Panc1 (cell line): ENCODE results near the gene PLA2G15. TPM values are rescaled to one million over a fixed set of nuclear protein-coding genes. Genes with fewer than 3 reads are reported as not detected.
A peak's percentile ranks its signal among the peaks of the same experiment; 100 is the strongest.

ENCODE experiments used
- ATAC-seq: fragments of 200-7000 bp; cut with Tn5 transposase; 2 replicates; pipeline ENCODE4 v1.9.1; 2020; ENCODE audit warnings: mild to moderate bottlenecking, moderate library complexity
- BruUV-seq: library from RNA; stranded (reverse); fragments of 400-500 nt; replicated peaks from 2 replicates; lab custom pipeline; 2021; lab: Mats Ljungman, UMichigan
- CTCF ChIA-PET: fragments of 300-600 bp; sonication (Branson Sonifier 250); formaldehyde crosslinking; loops from one replicate; lab custom pipeline; 2022; ENCODE audit warnings: antibody characterized with exemption; lab: Charles Lee
- POLR2A ChIA-PET: fragments of 300-600 bp; sonication (Branson Sonifier 250); formaldehyde crosslinking; loops from one replicate; lab custom pipeline; 2022; ENCODE audit warnings: antibody characterized with exemption; lab: Charles Lee
- DNase-seq: peaks from one replicate; pipeline ENCODE4 v3.0.0-alpha.2; 2010; ENCODE audit warnings: low read depth, low spot score
- H3K27ac ChIP-seq: 2 replicates; pipeline ENCODE4 v1.5.1; 2011; ENCODE audit warnings: mild to moderate bottlenecking, low read length, inconsistent platforms
- H3K27me3 ChIP-seq: fragments of 200-500 bp; sonication (Bioruptor generic); 2 replicates; pipeline ENCODE4 v1.6.0; 2014; ENCODE audit warnings: low read length, inconsistent platforms; ENCODE audit not compliant: control insufficient read depth, insufficient read depth
- H3K36me3 ChIP-seq: fragments of 200-500 bp; sonication (Bioruptor generic); 2 replicates; pipeline ENCODE4 v1.5.1; 2014; ENCODE audit warnings: inconsistent platforms, mild to moderate bottlenecking, low read length, moderate library complexity; ENCODE audit not compliant: control insufficient read depth, insufficient read depth
- H3K4me1 ChIP-seq: 2 replicates; pipeline ENCODE4 v1.5.1; 2011; ENCODE audit warnings: inconsistent platforms, mild to moderate bottlenecking, low read length, moderate library complexity; ENCODE audit not compliant: control insufficient read depth, insufficient read depth
- H3K4me3 ChIP-seq, 2 experiments: 2 replicates each; pipeline ENCODE4 v1.5.1; 2011 to 2012; ENCODE audit warnings: low read depth in 2 of 2, low read length in 2 of 2, mild to moderate bottlenecking in 2 of 2, inconsistent platforms in 1 of 2, moderate library complexity in 1 of 2
- H3K9me3 ChIP-seq: fragments of 200-500 bp; sonication (Bioruptor generic); 2 replicates; pipeline ENCODE4 v1.5.1; 2014; ENCODE audit warnings: low read depth, mild to moderate bottlenecking, inconsistent platforms, low read length, moderate library complexity; ENCODE audit not compliant: control insufficient read depth, insufficient read depth
- CTCF ChIP-seq: fragments of 450-650 bp; IDR thresholded peaks from 2 replicates; pipeline ENCODE4 v1.5.1; 2017; ENCODE audit warnings: mild to moderate bottlenecking
- POLR2AphosphoS5 ChIP-seq: IDR thresholded peaks from 2 replicates; pipeline ENCODE4 v1.6.1; 2012; ENCODE audit warnings: mild to moderate bottlenecking, low read depth, low read length, moderate library complexity
- SIN3A ChIP-seq: IDR thresholded peaks from 2 replicates; pipeline ENCODE4 v1.6.1; 2012; ENCODE audit warnings: low read depth, mild to moderate bottlenecking, low read length, moderate library complexity, borderline replicate concordance; ENCODE audit not compliant: insufficient read depth
- TCF7L2 ChIP-seq: IDR thresholded peaks from 2 replicates; pipeline ENCODE4 v1.6.1; 2011; ENCODE audit warnings: mild to moderate bottlenecking, low read depth, low read length, inconsistent platforms
- in situ Hi-C: cut with HindIII; loops from 2 replicates; pipeline ENCODE4 v1.10.0; 2016; ENCODE audit warnings: low sequenced_read_pairs, low pct_unique_long_range_greater_than_20kb
- intact Hi-C: fragments of 100-400 bp; cut with micrococcal nuclease; formaldehyde crosslinking; loops from one replicate; pipeline ENCODE4 v1.10.0; 2022; ENCODE audit not compliant: unreplicated experiment
- total RNA-seq: library from RNA; stranded (reverse); gene quantifications from one replicate; pipeline ENCODE4 v1.2.1, GENCODE V29; 2021; ENCODE audit not compliant: unreplicated experiment
- TF ChIP-seq, protein P1 (sequence below), 2 experiments: IDR thresholded peaks; 2 replicates each; pipeline ENCODE4 v1.6.1; 2011 to 2012; ENCODE audit warnings: low read depth in 2 of 2, control low read depth in 1 of 2, low read length in 1 of 2, mild to moderate bottlenecking in 1 of 2, moderate library complexity in 1 of 2; ENCODE audit not compliant: insufficient read depth in 1 of 2

PLA2G15 gene
- total RNA-seq, 1 experiment from 2014 or later = 14.3 TPM

DNA sequence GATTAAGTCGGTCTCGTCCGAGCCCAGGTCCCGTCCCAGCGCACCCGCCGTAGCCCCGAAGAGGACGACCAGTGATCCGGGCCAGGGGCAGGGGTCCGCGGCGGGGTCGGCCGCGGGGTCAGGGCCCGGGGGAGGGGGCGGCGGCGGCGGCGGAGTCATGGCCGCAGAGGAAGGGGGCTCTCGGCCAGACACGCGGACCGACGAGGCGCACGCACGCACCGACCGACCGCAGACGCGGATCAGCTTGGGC is 9.4 kb upstream of the PLA2G15 start, which contains the start of gene ESRP2:
Gene ESRP2 (minus strand): TSS at position 241 of the 250 bp plus-strand sequence. CDS start 82 bp downstream, at position 159.
- DNase-seq (no peak), ATAC-seq (no peak)
- CTCF ChIA-PET = no interaction called here
- H3K36me3 ChIP-seq = no peaks in the 10 kb centered on the region; the same call in 1 of the 2 replicates
- in situ Hi-C loops = no loop called here
- intact Hi-C loops = no loop called here
- TF ChIP-seq, protein P1, sequence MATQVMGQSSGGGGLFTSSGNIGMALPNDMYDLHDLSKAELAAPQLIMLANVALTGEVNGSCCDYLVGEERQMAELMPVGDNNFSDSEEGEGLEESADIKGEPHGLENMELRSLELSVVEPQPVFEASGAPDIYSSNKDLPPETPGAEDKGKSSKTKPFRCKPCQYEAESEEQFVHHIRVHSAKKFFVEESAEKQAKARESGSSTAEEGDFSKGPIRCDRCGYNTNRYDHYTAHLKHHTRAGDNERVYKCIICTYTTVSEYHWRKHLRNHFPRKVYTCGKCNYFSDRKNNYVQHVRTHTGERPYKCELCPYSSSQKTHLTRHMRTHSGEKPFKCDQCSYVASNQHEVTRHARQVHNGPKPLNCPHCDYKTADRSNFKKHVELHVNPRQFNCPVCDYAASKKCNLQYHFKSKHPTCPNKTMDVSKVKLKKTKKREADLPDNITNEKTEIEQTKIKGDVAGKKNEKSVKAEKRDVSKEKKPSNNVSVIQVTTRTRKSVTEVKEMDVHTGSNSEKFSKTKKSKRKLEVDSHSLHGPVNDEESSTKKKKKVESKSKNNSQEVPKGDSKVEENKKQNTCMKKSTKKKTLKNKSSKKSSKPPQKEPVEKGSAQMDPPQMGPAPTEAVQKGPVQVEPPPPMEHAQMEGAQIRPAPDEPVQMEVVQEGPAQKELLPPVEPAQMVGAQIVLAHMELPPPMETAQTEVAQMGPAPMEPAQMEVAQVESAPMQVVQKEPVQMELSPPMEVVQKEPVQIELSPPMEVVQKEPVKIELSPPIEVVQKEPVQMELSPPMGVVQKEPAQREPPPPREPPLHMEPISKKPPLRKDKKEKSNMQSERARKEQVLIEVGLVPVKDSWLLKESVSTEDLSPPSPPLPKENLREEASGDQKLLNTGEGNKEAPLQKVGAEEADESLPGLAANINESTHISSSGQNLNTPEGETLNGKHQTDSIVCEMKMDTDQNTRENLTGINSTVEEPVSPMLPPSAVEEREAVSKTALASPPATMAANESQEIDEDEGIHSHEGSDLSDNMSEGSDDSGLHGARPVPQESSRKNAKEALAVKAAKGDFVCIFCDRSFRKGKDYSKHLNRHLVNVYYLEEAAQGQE (IDR thresholded peaks at IDR 0.05; ENCODE audit: insufficient read depth in 1 of 2, low read depth in 2 of 2, low read length in 1 of 2) = no peak
- 0 out of 2 replicates have a peak, but pooled peaks have one; percentile 17 for TF ChIP-seq SIN3A
- peak within 1 kb of the TSS; percentile 62 to 76 for H3K4me3 ChIP-seq
- H3K9me3 ChIP-seq = no peaks in the 10 kb centered on the region
- no peaks in the 10 kb centered on the region for H3K27me3 ChIP-seq
- H3K27ac ChIP-seq = peak within 1 kb of the TSS; percentile 93
- POLR2A ChIA-PET = no interaction called here
- peaks cover 8% of the 10 kb centered on the region for H3K4me1 ChIP-seq
- BruUV-seq = no TSS peak

DNA sequence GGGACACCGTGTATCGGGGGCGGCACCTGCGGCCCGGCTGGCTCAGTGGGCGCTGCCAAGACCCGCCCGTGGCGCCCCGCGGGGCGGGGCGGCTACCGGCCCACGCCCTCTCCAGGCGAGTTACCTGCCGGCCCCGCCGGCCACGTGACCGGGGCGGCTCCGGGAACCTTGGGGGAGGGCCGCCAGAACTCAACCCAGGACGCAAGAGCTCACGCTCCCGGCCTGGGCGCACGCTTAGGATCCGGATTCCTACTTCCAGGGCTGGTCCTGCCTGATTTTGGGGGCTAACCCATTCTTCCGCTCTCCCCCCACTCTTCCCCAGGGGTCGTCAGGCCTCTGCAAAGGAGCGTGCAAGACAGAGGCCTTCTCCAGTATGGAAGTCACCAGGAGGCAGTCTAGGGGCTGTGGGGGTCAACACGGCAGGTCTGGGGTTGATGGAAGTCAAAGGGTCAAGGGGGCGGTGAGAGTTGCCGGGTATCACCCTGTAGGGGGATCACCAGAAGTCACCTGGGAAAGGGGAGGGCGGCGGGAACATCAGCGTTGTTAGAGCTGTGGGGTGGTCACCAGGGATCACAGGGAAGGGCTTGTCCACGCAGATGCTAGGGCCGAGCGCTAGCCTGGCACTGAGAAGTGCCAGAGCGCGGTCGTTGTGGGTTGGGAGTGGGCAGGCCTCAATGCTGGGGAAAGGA is 8.9 kb upstream of the PLA2G15 start:
- H3K27me3 ChIP-seq = no peaks in the 10 kb centered on the region
- no peaks in the 10 kb centered on the region for H3K9me3 ChIP-seq
- in situ Hi-C loops (no loop called here), intact Hi-C loops (no loop called here)
- ChIA-PET CTCF (no interaction called here), POLR2A (no interaction called here)
- no TSS peak for BruUV-seq
- peak; percentile 34 for TF ChIP-seq POLR2AphosphoS5
- TF ChIP-seq CTCF = no peak
- 0 out of 2 replicates have a peak, but pooled peaks have one; percentile 13 for TF ChIP-seq SIN3A
- H3K4me3 ChIP-seq = peak overlapping the region; percentile 62 to 76
- peaks cover 8% of the 10 kb centered on the region for H3K4me1 ChIP-seq
- no peaks in the 10 kb centered on the region; the same call in 1 of the 2 replicates for H3K36me3 ChIP-seq
- H3K27ac ChIP-seq = peak overlapping the region; percentile 93
- ATAC-seq (peak; percentile 68), DNase-seq (no peak)

GRCh38 chr16:68236826-68237242 is 8.3 kb upstream of the PLA2G15 start:
- ATAC-seq = peak; percentile 6; the same call in 1 of the 2 replicates
- Histone ChIP-seq H3K27ac (peak overlapping the region; percentile 93), H3K27me3 (no peaks in the 10 kb centered on the region), H3K4me3 (peak overlapping the region; percentile 62 to 76), H3K4me1 (peaks cover 8% of the 10 kb centered on the region), H3K36me3 (no peaks in the 10 kb centered on the region; the same call in 1 of the 2 replicates), H3K9me3 (no peaks in the 10 kb centered on the region)
- no peak for DNase-seq
- no peak for TF ChIP-seq CTCF
- TF ChIP-seq SIN3A = no peak
- TF ChIP-seq TCF7L2 = no peak
- TF ChIP-seq POLR2AphosphoS5 = no peak
- TF ChIP-seq, protein P1 (IDR thresholded peaks at IDR 0.05; ENCODE audit: insufficient read depth in 1 of 2, low read depth in 2 of 2, low read length in 1 of 2) = no peak
- intact Hi-C loops = no loop called here
- POLR2A ChIA-PET = interaction anchor here (0.6 kb wide), 1 partner anchor 38 kb away, joined by 3 read pairs; no protein-coding TSS in a partner anchor
- CTCF ChIA-PET = interaction anchor here (0.6 kb wide), 1 partner anchor 30 kb away, joined by 9 read pairs; no protein-coding TSS in a partner anchor
- no TSS peak for BruUV-seq
- in situ Hi-C loops = no loop called here
